Cardiac septum (tissue), 1 donor: Measurements from ENCODE around the gene NRN1L. TPM values are rescaled to one million over a fixed set of nuclear protein-coding genes. Genes with fewer than 3 reads are reported as not detected.
A peak's percentile ranks its signal among the peaks of the same experiment; 100 is the strongest.
"Not testable (repeated sequence)": the region's sequence is repeated elsewhere in the genome, so short reads cannot be mapped to it uniquely, and the experiment has no call there.

Source experiments
- DNase-seq: peaks from one replicate; pipeline ENCODE4 v3.0.0-alpha.2; 2020; ENCODE audit warnings: low spot score
- intact Hi-C: fragments of 100-400 bp; cut with DNase I; formaldehyde crosslinking; loops from one replicate; pipeline ENCODE4 v1.14.0; 2022
- total RNA-seq: library from RNA; stranded (reverse); fragmentation: NEBNext Ultra II Directional; extraction: Animal tissue kit (Norgen Biotek cat#: 25700); gene quantifications from one replicate; pipeline ENCODE4 v1.2.1, GENCODE V29; 2021
- donor health status: DM: no; HTN: no; CAD: no.

NRN1L gene
- total RNA-seq, 1 donor from 2014 or later = 2.1 TPM

DNA sequence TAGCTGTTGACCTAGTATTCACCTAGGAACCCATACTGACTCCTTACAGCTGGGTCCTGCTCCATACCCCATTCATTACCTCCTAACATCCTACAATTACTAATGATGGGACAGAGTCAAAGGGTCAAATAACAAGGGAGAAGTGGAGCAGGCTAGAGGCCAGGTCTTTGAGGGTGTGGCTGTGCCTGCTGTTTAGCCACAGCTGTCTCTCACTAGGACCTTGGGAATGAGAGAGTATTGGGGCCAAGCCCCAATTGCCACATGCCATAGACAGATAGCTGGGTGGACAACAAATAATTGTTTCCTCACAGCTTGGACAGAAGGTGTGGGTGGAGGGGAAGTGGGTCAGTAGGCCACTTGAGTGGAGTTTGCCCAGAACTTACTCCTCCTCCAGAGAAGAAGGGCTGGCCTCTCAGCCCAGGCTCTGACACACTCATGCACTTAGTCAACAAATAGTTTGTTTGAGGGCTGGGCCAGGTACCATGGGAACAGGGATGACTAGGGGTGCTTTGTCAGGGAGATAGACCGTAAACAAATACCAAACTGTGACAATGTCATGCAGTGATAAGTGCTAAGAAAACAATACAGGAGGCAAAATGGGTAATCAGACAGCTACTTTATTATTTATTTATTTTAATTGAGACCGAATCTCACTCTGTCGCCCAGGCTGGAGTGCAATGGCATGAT lies 27.0 kb upstream of the NRN1L start:
- intact Hi-C loops = no loop called here
- DNase-seq = peak; percentile 79

DNA sequence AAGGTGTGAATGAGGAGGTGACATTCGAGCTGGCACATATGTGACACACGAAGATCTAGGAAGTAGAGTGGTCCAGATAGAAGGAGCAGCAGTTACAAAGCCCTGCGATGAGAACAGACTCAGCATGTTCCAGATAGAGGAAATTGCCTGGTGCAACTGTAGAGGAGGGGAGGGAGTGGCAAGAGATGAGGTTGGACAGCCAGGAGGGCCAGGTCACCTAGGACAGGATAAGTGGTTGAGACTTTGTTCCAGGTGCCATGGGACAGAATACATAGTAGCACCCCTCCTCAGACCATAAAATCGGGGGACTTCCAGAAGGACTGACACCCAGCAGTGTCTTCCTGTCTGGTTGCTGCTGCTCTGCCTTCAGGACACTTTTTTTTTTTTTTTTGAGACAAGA lies 26.2 kb upstream of the NRN1L start:
- intact Hi-C loops = no loop called here
- no peak for DNase-seq

DNA sequence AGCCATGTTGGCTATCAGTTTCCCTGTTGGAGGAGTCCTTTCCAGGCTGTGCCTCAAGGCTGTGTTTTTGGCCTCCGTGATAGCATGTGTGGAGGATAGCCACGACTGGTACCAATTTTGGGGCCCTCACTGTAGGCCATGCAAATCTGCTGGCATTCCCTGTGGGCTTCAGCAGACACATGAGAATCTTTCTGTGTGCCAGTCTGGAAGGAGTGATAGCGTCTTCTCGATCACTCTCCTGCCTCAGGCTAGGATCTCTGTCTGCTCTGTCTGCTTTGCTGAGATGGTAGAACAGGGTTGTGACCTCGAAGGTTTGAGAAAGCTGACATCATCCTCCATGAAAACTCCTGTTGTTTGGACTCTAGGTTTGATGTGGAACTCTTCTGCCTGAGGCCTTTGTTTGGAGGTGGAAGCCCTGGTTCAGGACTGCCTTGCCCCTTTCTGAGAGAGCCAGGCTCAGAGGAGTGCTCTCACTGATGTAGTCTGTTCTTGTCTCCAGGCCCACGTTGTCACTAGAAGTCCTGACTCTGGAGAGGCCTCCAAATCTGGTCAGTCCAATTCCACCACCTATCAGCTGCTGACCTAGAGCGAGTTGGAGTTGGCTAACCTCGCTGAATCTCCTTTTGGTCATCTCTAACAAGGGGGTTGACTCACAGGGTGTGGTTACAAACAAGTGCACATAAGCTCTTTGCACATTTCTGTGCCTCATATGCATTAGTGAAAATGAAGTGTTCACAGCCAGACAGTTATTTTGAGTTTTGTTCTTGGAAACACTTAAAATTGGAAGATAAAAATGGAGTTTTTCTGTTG lies 23.9 kb upstream of the NRN1L start:
- intact Hi-C loops = no loop called here
- DNase-seq = no peak

- DNase-seq = no peak
- intact Hi-C loops = loop anchor here (2.0 kb wide), 1 partner anchor 15 kb away; the partner anchor contains the start of genes CENPT and NUTF2
These were observed 22.8 kb upstream of the NRN1L start for GRCh38 chr16:67861877-67862276.

- intact Hi-C loops = loop anchor here (2.0 kb wide), 1 partner anchor 16 kb away; the partner anchor contains the start of genes CENPT and NUTF2
- peak; percentile 93 for DNase-seq
These were observed 21.8 kb upstream of the NRN1L start for GRCh38 chr16:67862623-67863583.

- DNase-seq = not testable (repeated sequence)
These were observed 20.6 kb upstream of the NRN1L start for GRCh38 chr16:67864044-67864443.

DNA sequence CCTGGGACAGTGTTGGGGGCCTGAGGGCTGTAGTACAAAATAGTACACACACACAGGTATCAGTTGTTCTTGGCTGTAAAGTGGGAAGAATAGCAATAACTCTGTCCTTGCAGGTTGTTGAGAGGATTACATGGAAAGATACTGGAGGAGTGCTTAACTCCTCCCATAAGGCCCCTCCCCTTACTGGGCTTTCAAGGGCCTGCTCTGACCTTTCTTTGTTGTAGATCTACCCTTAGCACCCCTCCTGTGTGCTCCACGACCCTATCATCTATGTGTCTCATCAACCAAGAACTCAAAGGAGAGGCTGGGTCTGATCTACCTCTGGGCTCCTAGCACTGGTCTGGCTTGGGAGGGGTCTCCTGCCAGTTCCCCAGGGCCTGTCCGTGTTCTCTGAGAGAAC lies 20.1 kb upstream of the NRN1L start:
- intact Hi-C loops = no loop called here
- DNase-seq = no peak

More at GRCh38 chr16:67864044-67864443, 20.6 kb upstream of the NRN1L start:
- intact Hi-C loops = not testable (repeated sequence)

DNA sequence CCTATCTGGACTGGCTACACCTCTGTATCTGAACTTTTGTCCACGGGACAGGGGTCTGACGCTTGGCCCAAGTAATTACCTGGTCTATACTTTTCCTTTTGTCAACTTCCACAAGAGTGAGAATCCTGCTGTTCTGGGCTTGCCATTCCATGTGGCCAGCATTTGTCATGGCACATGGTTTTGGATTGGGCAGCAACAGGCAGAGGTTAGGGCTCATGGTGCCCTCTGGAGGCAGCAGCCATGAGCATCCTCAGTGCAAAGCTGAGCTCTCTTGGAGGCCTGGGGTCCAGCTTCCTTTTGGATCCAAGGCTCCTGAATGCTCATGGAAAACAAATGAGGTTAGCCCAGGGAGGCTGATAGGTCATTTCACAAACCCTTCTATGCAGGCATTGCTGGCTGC lies 19.4 kb upstream of the NRN1L start:
- no peak for DNase-seq
- intact Hi-C loops = no loop called here

DNA sequence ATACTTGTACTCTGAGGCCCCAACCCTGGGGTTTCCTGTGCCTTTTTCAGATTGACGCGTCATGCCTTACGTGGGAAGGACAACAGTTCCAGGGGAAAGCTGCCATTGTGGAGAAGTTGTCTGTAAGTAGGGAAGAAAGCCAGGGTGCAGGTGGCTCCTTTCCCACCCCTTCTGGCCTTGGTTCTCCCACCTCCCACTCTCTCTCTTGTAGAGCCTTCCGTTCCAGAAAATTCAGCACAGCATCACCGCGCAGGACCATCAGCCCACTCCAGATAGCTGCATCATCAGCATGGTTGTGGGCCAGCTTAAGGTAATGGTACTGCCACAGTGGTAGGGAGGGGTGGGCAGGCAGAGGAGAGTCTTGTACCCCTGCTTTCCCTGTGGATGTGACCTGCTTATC lies 16.4 kb upstream of the NRN1L start:
- intact Hi-C loops = no loop called here
- no peak for DNase-seq

DNA sequence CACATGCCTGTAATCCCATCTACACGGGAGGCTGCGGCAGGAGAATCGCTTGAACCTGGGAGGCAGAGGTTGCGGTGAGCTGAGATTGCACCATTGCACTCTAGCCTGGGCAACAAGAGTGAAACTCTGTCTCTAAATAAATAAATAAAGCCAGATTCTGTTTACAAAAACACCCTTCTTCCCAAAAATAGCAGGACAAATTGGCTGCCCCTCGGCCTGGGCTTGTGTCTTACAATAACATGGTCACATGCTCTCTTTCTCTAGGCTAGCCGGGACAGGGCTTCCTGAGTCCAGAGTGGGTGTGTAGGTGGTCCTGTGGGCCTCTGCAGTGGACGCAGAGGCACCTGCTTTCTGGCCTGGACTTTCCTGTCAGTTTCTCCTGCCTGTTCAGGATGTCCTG lies 15.0 kb upstream of the NRN1L start:
- no peak for DNase-seq
- intact Hi-C loops = no loop called here

DNA sequence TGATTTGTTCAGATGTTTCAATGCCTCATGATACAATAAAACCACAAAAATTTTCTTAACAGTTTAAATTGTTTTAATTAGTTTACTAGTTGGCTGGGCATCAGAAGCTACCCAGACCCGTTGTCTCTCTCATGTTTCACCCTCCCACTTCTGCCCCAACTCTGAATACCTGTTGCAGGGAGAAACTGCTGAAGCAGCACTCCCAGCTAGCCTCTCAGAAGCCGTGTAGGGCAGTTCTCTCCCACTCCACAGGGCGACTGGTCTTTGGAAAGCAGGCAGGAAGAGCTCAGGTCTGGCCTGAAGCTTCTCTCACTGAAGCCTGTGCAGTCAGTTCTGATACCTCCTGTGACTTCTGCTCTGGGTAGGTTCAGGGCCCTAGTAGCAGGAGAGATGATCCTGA lies 13.4 kb upstream of the NRN1L start:
- DNase-seq = no peak
- intact Hi-C loops = no loop called here

DNA sequence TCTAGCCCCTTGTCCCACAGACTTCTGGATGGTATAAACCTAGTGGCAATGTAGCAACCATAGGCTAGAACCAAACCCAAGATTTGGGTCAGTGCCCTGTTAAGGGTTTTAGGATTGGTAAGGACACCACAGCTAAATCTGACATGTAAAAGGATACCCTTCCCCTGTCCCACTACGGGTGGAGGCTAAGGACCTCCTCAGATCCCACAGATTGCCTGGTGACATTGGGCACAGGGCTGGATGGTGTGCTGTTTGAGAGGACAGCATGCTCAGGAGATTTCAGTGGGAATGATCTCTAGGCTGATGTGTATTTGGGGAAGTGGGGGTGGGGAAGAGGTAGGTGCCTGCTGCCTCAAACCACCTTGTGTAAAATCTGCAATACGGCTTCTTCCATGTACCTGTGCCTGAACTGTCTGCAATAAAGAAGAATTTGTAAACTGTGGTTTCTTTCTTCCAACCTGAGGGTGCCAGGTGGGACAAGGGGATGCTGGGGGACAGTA lies 12.5 kb upstream of the NRN1L start:
- intact Hi-C loops = loop anchor here (2.0 kb wide), 1 partner anchor 29 kb away; the partner anchor contains the start of gene THAP11
- DNase-seq = no peak

- intact Hi-C loops = loop anchor here (2.0 kb wide), 1 partner anchor 30 kb away; the partner anchor contains the start of gene THAP11
- DNase-seq = peak; percentile 92
These were observed 11.9 kb upstream of the NRN1L start, which contains the start of gene EDC4 for GRCh38 chr16:67872631-67873434. Gene EDC4, plus strand, starts transcription at chr16:67873052. Its CDS starts 210 bp downstream, at chr16:67873262.

DNA sequence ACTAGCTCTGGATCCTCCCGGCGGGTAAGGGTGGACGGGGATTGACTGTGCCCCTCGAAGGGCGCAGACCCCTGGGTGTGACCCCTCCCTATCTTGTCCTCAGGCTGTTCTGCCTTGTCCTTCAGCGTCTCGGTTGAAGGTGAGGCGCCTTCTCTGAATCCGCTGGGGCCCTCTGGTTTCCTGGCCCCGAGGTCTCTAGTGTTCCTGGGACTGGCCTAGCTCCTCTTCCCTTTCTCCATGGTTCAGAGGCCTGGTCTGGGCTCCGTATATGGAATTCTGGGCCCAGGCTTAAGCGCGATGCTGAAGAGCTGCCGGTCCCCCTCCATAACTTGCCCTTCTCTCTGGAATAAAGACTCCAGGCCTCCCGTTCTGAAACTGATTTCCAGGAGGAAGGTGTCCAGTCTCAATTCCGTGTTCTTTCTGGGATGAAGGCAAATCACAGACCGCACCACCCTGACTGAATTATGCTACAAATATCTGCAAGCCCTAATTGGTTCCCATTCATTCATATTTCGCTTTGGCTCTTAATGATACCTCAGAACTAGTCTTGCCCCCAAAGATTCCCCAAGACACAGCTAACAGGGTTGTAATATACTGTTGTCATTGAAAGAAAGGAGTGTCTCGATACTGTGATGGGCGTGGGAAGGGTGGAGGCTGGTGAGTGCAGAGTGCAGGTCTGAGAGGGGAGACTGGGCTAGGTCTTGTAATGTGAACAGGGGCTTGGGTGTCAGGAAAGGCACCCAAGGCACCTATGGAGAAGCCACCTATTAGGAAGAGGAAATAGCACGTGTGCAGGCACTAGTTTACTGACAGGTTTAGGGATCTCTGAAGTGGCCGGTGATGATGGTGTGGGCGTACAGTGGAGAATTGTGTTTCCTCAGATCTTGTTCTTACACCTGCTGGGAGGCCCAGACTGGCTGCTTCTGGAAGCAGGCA lies 11.0 kb upstream of the NRN1L start:
- intact Hi-C loops = loop anchor here (2.0 kb wide), 1 partner anchor 31 kb away; the partner anchor contains the start of gene THAP11
- DNase-seq = no peak

GRCh38 chr16:67874372-67874771 lies 10.3 kb upstream of the NRN1L start:
- no peak for DNase-seq
- intact Hi-C loops = no loop called here

- intact Hi-C loops = no loop called here
These were observed 7.6 kb upstream of the NRN1L start for GRCh38 chr16:67877064-67877463.

GRCh38 chr16:67878232-67878631 lies 6.5 kb upstream of the NRN1L start:
- no peak for DNase-seq
- intact Hi-C loops = no loop called here

More at GRCh38 chr16:67877064-67877463, 7.6 kb upstream of the NRN1L start:
- DNase-seq = no peak
